Erythroblast (primary cell): ENCODE measurements around the gene ADAMTS16.

Source experiments
- DNase-seq, 2 experiments: peaks; one replicate each; lab custom pipeline; 2025; lab: John Stamatoyannopoulos, UW
- GATA1 ChIP-seq: IDR thresholded peaks from 2 replicates; pipeline ENCODE4 v1.6.1; 2011; ENCODE audit warnings: low read depth, mild to moderate bottlenecking, control low read depth, low read length, moderate library complexity
- POLR2A ChIP-seq: IDR thresholded peaks from 2 replicates; pipeline ENCODE4 v1.6.1; 2011; ENCODE audit warnings: mild to moderate bottlenecking, low read length

Gene ADAMTS16

DNA sequence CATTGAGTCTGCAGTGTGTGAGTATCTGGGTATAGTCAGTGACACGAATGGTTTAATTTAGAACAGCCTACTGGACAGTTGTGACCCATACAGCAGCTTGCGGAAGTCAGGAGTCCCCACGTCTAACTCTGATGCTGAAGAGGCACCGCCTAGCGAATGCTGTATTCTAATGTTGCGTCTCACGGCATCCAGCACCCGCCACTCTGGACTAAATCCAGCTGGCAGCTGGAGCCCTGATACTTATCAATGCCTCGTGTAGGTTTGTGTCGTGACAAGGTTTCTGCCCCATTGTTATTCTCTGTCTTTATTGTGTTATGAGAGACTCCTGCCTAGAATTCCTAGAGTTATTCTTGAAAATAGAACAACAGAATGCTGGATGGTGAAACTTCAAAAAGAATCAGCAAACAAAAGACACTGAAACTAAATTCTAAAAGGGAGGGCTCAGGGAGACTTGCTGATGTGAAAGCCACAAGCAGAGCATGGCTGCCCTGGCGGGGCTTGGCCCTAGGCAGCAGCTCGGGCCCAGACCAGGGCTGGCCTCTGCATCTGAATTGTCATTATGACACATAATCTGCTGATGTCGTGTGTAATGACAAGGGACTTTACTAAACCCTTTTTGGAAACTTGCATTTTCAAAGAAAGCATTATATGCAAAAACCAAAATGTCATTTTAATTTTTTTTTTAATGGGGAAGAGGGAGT is 158.9 kb downstream of the ADAMTS16 start:
- TF ChIP-seq POLR2A (no peak), GATA1 (no peak)
- DNase-seq, result no peak

DNA sequence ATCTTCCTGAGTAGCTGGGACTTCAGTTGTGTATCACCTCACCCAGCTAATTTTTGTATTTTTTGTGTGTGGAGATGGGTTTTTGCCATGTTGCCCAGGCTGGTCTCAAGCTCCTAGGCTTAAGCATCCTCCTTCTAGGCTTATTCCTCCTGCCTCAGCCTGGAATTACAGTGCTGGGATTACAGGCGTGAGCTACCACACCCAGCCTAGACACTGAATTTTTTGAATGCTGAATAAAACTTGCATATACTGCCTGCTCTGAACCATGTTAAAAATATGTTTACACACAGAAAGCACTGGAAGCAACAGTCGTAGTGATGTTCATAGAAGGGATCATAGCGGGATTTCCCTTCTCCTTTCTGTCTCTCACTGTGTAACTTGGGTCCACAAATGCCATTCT is 161.0 kb downstream of the ADAMTS16 start:
- TF ChIP-seq GATA1 (no peak), POLR2A (no peak)
- DNase-seq, result no peak

DNA sequence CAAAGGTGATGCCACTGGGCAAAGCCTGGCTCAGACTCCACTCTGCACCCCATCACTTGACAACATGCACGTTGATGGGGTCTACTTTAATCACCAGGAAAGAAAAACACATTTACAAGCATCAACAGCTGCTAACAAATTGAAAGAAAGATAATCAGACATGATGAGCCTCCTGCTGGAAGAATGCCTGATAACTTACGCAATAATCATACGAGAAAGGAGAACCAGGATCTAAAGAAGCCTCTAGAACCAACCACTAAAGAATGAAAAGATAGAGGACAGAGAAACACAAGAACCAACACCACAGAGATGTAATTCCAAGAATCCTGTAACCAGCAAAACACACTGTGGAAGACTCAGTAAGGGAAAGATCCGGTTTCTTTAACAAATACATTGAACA is 162.1 kb downstream of the ADAMTS16 start:
- DNase-seq, result no peak
- no peak for TF ChIP-seq GATA1
- TF ChIP-seq POLR2A, result no peak

- DNase-seq, result no peak
- TF ChIP-seq POLR2A, result no peak
- TF ChIP-seq GATA1, result no peak
Measured at GRCh38 chr5:5303242-5303641, 163.1 kb downstream of the ADAMTS16 start.

- TF ChIP-seq GATA1 (no peak), POLR2A (no peak)
- DNase-seq, result no peak
Measured at GRCh38 chr5:5304361-5305020, 164.4 kb downstream of the ADAMTS16 start.

DNA sequence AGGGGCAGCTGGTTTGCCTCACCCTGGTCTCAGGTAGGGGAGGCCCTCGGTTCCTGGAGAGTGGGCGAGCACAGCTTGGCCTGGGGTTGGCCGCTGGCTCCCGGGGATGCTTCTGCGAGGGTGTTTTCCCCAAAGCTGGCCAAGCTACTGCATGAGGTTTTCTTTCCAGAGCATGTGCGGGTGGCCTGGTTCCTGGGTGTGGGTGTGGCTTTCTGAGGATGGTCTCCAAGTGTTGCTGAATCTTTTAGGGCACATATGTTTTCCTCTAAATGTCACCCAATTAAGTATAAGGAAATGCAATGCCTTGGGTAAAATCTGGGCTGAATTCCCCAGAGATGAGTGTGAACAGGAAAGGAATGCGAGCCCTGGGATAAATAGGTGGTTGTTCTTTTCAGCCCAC is 166.6 kb downstream of the ADAMTS16 start:
- TF ChIP-seq POLR2A (no peak), GATA1 (no peak)

DNA sequence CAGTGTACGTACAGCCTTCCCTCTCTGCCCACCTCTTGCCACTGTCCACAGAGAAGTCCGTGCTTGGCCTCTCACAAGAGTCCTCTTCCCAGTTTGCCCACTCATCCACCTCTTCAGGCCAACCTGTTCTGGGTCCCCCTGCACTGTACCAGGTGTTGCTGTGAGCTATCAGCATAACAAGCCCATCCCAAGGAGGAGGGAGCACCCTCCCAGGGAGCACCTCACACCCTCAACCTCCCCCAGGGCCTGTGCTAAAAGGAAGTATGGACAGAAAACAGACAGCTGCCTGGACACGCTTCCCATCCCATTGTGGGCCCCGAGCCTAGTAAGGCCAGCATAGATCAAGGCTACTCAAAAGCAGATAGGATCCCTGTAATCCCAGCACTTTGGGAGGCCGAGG is 168.2 kb downstream of the ADAMTS16 start:
- no peak for TF ChIP-seq GATA1
- TF ChIP-seq POLR2A, result no peak
- DNase-seq, result no peak

More for the DNA sequence above, 166.6 kb downstream of the ADAMTS16 start:
- DNase-seq, result no peak

- DNase-seq, result no peak
- TF ChIP-seq GATA1, result no peak
- no peak for TF ChIP-seq POLR2A
Measured at GRCh38 chr5:5309645-5310044, 169.5 kb downstream of the ADAMTS16 start.

DNA sequence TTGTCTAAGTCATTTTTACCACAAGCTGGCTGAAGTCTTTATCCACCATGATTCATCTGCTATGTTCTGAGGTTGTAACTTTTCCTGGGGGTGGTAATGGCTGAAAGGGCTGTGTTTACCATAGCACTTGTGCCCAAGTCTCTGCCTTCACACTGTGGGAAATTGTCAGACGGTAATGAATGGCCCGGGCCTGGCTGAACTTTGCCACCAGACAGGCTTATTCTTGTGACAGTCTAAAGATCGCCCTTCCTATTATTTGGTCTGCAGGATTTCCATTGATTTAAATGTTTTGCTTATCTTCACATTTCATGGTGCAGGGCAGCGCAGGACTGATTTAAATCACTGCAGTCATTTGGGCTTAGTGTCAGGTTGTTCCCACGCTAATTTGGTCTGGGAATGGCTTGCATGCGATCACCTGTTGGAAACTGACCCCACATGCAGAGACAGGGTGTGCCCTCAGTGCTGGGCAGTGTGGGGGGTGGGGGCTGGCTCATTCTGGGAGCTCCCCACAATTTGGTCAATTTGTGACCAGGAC is 173.0 kb downstream of the ADAMTS16 start:
- TF ChIP-seq GATA1 (no peak), POLR2A (no peak)
- DNase-seq, result no peak

DNA sequence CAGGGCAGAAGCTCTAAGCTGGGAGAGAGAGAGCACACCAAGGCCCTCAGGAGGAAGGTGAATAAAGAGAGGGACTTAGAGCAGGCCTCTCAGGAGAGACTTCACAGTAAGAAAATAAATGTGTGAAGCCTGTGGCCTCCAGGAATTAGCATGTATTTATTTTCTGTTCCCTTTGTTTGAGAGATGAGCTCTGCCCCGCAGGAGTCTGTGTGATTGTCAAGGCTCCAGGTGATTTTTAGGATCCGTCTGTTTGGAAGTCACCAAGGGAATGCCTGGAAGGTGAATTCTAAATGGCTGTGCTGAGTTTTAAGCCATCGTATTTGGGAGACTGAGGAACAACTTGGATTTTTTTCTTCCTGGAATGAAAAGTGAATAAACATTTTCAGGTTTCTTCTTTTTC is 174.0 kb downstream of the ADAMTS16 start:
- no peak for DNase-seq
- TF ChIP-seq POLR2A (no peak), GATA1 (no peak)

DNA sequence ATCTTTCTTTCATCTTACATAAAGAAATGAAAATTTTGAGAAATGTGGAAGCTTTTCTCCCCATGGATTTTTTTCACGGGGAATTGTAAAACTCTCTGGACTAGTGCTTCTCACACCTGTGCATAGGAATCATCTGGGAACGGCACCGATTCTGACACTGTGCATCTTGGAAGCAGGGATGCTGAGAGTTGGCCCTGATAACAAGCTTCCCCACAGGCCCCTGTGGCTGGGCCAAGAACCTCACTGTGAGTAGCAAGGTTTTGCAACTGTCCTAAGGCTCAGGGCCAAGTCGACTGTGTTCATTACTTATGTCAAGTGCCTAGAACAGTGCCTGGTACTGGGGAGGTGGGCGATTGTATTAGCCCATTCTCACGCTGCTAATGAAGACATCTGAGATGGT is 174.5 kb downstream of the ADAMTS16 start:
- no peak for TF ChIP-seq POLR2A
- no peak for TF ChIP-seq GATA1
- no peak for DNase-seq

DNA sequence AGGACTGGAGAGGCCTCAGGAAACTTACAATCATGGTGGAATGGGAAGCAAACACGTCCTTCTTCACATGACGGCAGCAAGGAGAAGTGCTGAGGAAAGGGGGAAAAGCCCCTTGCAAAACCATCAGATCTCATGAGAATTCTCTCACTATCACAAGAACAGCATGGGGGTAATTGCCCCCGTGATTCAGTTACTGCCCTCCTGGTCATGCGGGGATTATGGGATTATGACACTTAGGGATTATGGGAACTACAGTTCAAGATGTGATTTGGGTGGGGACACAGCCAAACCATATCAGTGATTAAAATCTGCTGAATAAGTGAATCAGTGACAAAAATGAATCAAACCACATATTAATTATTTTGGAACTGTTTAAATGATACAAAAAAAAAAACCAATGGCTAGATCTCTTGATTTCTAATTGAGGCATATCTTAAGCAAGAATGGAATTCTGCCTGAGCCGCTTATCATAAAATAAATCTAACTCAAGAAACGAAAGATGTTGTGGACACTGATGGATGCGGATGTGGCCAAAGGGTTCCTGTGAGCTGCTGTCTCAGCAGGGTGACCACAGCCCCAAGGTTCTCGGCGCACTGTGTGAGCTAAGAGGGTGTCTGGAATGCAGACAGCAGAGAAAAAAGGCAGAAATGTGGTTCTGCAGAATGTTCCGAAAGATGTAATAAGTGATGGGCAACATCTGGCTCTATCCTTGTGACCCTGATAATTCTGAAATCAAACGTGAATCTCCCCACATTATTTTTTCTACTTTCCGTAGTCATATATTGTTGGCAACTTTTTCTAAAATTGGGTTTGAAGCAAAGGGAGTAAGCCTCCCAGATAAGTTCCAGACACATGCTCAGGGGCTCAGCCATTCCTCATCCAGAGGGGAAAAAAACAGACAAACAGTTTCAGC is 175.2 kb downstream of the ADAMTS16 start:
- no peak for DNase-seq
- TF ChIP-seq POLR2A, result no peak
- no peak for TF ChIP-seq GATA1

- DNase-seq, result no peak
- TF ChIP-seq POLR2A, result no peak
Measured at GRCh38 chr5:5316334-5316733, 176.2 kb downstream of the ADAMTS16 start.

DNA sequence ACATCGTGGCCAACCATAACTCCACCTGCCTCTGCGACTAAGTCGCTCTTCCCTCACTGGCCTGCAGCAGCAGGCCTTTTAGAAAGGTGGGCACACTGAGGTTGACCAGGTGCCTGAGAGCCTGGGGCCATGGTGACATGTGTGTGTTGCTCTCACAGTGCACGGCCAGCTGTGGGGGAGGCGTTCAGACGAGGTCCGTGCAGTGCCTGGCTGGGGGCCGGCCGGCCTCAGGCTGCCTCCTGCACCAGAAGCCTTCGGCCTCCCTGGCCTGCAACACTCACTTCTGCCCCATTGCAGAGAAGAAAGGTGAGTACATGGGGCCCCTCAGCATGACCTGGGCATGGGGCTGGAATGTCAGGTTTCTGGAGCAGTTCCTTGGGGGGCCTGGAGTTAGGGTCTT is 177.8 kb downstream of the ADAMTS16 start:
- no peak for DNase-seq

More for the DNA sequence above, 177.8 kb downstream of the ADAMTS16 start:
- TF ChIP-seq GATA1 (no peak), POLR2A (no peak)
